Measurements from ENCODE around the gene FUNDC2.
"Not testable (repeated sequence)": the region's sequence is repeated elsewhere in the genome, so short reads cannot be mapped to it uniquely, and the experiment has no call there.

Gene FUNDC2

GRCh38 chrX:155026727-155027508 lies at the start of gene FUNDC2:
Gene FUNDC2 (plus strand): TSS chrX:155026844. CDS start chrX:155026939, 95 bp downstream.
- peak; percentile 91 for DNase-seq

GRCh38 chrX:154979629-154980028 lies 47.0 kb upstream of the FUNDC2 start:
- DNase-seq = no peak

GRCh38 chrX:154980330-154981115 lies 46.1 kb upstream of the FUNDC2 start:
- peak; percentile 12 for DNase-seq

GRCh38 chrX:154981116-154981411 lies 45.6 kb upstream of the FUNDC2 start:
- no peak for DNase-seq

GRCh38 chrX:154986826-154987575 lies 39.6 kb upstream of the FUNDC2 start:
- no peak for DNase-seq

GRCh38 chrX:154987940-154988339 lies 38.7 kb upstream of the FUNDC2 start:
- DNase-seq = no peak

- no peak for DNase-seq
Measured at GRCh38 chrX:154988719-154989118, 37.9 kb upstream of the FUNDC2 start.

- DNase-seq = no peak
Measured at GRCh38 chrX:154990496-154990895, 36.1 kb upstream of the FUNDC2 start.

- no peak for DNase-seq
Measured at GRCh38 chrX:154991039-154991438, 35.6 kb upstream of the FUNDC2 start.

GRCh38 chrX:154991476-154991875 lies 35.2 kb upstream of the FUNDC2 start:
- no peak for DNase-seq

GRCh38 chrX:154998204-154998880 lies 28.3 kb upstream of the FUNDC2 start:
- DNase-seq = no peak

GRCh38 chrX:155000841-155001240 lies 25.8 kb upstream of the FUNDC2 start:
- DNase-seq = no peak

- DNase-seq = no peak
Measured at GRCh38 chrX:155001873-155002272, 24.8 kb upstream of the FUNDC2 start.

GRCh38 chrX:155005190-155005589 lies 21.5 kb upstream of the FUNDC2 start:
- DNase-seq = no peak

- DNase-seq = not testable (repeated sequence)
Measured at GRCh38 chrX:155006379-155006778, 20.3 kb upstream of the FUNDC2 start.

- DNase-seq = not testable (repeated sequence)
Measured at GRCh38 chrX:155006913-155007671, 19.6 kb upstream of the FUNDC2 start.

GRCh38 chrX:155008578-155008977 lies 18.1 kb upstream of the FUNDC2 start:
- not testable (repeated sequence) for DNase-seq

- no peak for DNase-seq
Measured at GRCh38 chrX:155009994-155010472, 16.6 kb upstream of the FUNDC2 start.

GRCh38 chrX:155020591-155020990 lies 6.1 kb upstream of the FUNDC2 start:
- no peak for DNase-seq

GRCh38 chrX:155022585-155022984 lies 4.1 kb upstream of the FUNDC2 start, which contains the start of gene F8:
Gene F8 (minus strand): TSS chrX:155022723. CDS start chrX:155022552, 171 bp downstream.
- DNase-seq = no peak

GRCh38 chrX:155023907-155024833 lies 2.5 kb upstream of the FUNDC2 start:
- DNase-seq = no peak
